NCI-H460 (cell line): ENCODE measurements around the gene MYL7. TPM values are rescaled to one million over a fixed set of nuclear protein-coding genes. Genes with fewer than 3 reads are reported as not detected.
"Not testable (repeated sequence)": the region's sequence is repeated elsewhere in the genome, so short reads cannot be mapped to it uniquely, and the experiment has no call there.

Experiments used
- DNase-seq: peaks from one replicate; pipeline ENCODE4 v3.0.0-alpha.2; 2016; ENCODE audit warnings: low read depth; ENCODE audit errors: extremely low read depth
- total RNA-seq: library from RNA; depleted of rRNA; stranded (reverse); fragments of >200 nt; shearing (Covaris generic); gene quantifications from 2 replicates; pipeline ENCODE4 v1.2.3, GENCODE V29; 2014

MYL7 gene
- total RNA-seq, 1 experiment from 2014 or later = not detected

DNA sequence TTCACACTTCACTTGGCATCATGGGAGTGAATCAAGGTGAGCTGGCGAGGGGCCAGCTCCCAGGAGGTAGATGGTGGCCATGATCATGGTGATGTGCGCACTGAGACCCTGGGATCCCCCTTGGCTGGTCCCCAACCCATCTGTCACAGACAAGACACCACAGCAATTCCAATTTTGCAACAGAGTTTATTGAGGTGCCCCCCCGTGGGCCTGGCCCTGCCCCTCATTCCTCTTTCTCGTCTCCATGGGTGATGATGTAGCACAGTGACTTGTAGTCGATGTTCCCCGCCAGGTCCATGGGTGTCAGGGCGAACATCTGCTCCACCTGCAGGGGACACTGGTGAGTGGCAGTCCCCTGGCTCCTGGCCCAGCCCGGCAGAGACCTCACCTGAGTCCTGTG, 2.4 kb downstream of the MYL7 start:
- no peak for DNase-seq

DNA sequence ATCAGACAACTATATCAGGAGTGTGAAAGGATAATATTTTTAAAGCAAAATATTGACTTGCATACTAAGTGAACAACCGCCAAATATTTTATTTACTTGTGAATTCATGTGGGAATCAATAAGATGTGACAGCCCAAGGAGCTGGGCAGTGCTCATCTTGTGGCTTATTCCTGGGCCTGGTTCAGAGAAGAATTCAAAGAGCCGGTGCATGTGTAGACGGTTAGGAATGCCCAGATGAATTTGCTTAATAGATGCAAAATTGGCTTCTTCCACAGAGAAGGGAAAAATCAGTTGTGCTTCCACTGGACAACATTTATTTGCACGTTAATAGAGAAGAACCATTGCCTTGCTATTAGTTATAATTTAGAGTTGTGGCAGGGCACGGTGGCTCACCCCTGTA, 4.4 kb downstream of the MYL7 start:
- no peak for DNase-seq

DNA sequence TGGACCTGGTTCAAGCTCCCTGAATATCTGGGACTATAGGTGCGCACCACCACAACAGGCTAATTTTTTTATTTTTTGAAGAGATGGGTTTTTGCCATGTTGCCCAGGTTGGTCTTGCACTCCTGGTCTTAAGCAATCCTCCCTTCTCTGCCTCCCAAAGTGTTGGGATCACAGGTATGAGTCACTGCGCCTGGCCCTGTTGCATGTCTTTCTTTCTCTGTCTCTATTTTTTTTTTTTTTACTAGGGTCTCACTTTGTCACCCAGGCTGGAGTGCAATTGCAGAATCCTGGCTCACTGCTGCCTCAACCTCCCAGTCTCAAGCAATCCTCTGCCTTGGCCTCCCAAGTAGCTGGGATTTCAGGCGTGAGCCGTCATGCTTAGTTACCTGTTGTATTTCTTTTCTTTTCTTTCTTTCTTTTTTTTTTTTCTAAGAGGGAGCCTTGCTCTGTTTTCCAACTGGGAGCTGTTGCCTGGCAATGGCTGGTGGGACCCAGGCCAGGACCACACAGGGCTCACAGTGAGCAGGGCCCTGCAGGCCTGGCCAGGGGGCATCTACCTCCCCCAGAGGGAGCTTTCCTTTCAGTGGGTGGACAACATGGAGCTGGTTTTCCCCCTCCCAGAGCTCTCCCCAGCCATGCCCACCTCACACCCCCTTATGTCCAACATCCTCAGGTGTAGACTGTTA, 6.0 kb downstream of the MYL7 start:
- DNase-seq = no peak

DNA sequence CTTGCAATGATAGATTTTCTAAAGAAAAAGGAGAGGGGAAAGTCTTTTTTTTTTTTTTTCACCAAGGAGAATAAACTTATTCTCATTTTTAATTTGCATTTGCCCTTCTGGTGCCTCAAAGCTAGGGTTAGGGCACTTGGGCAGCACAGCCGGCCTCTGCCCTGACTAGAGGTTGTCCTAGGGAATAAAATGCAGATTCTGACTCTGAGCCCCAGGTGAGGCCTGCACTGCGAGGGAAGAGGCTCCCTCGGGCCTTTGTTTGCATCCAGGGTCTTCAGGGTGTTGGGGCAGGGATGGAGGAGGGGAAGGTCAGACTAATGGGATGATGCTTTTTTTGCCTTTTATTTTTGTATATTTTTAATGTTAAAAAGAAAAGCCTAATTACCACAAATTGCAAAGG, 7.8 kb downstream of the MYL7 start:
- no peak for DNase-seq

DNA sequence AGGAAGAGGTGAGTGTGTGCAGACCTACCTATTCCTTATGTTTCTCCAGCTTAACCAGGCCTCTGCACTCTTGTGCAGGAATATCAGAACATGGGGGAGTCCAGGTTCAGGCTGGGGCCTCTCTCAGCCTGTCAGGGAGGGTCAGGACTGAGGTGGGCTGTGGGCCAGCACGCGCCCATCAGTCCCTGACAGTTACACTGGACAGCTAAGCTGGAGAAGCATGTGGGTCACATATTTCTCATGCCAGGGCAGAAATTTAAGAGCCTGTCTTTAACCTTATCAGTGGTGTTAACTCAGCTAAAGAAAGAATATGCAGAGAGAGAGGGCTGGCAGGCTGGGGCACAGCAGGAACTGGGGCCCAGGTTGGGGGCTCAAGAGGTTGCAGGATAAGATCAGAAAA, 9.1 kb downstream of the MYL7 start:
- no peak for DNase-seq

DNA sequence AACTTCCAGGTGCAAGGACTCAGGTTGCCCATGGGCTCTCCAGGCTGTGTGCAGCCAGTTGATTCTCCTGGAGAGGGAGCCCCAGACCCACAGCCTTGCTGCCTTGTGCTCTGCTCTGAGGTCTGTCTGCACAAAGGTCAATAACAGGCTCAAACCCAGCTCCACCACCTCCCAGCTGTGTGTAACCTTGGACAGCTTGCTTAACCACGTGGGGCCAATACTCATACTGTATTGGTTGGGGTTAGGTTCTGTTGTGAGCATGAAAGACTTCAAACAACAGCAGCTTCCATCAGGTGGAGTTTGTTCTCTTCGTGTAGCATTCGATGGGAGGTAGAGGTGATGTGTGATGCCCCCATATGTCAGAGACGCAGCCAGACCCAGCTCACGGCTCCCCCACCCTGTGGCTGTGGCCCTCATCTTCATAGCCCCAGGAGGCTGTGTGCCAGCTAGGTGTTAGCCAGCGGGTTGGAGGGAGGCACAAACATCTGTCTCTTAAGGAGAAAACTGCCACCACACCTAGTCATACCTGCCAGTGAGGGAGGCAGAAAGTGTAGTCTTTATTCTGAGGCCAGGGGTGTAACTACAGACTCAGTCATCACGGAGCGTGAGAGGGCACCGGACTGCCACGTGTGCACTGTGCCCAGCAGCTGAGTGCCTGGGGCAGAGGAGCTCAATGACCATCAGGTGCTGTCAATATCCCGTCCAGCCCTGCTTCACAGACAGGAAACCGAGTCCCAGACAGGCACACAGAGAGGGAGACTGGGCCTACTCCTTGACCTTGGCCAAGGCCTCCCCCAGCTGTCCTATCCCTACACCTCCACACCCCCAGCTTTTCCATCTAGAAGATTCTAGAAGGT, 9.7 kb downstream of the MYL7 start:
- DNase-seq = no peak

DNA sequence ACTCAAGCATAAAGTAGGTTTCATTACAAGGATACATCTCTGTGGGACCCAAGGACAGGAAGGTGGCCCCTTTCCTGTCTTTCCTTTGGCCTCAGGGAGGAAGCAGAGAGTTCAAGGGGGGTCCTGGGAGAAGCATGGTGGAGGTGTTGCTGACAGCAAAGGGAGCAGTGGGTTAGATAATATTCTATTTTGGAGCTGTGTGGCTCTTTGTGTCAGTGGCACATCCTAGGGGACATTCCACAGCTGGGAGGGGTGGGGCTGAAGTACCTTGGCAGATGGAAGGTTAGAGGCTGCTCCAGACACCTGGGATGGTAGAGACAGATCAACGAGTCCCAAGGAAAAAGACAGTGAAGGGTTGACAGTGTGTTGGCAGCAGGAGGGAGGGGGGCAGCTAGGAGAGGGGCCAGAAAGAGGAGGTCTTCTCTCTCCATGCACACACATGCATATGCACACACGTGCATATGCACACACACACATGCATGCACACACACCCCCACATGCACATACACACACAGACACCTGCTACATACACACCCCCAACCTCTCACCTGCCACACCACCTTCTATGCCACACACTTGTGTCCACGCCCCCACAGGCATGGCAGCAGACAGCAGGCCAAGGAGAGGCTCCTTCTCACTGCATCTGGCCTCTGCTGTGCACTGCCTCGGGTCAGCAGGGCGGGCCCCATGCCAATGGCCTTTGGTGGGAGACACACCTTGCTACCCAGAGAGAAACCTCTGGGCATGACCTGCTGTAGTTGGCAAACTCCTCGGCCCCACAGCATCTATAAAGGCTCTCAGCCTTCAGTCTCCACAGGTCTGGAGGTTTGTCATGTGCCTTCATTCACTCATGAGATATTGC, 12.2 kb downstream of the MYL7 start:
- DNase-seq = no peak

DNA sequence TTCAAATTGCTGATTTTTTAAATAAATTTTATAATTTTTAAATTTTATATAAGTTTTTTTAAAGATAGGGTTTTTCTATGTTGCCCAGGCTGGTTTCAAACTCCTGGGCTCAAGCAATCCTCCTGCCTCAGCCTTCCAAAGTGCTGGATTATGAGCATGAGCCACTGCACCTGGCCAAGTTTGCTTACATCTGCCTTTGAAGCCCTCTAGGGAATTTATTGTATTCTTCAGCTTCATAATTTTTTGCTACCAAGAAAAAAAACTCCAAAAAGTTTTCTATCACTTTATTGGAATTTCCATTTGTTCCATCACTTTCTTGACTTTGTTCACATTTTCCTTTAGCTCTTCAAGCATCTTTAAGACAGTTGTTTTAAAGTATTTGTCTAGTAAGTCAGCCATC, 14.0 kb downstream of the MYL7 start:
- no peak for DNase-seq

DNA sequence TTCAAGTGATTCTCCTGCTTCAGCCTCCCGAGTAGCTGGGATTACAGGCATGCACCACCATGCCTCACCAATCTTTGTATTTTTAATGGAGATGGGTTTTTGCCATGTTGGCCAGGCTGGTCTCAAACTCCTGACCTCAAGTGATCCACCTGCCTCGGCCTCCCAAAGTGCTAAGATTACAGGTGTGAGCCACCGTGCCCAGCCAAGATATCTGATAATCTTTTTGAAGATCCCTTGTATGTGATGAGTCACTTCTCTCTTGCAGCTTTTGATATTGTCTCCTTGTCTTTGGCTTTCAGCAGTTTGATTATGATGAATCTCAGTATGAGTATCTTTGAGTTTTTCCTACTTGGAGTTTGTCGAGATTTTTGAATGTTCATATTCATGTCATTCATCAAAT, 14.6 kb downstream of the MYL7 start:
- not testable (repeated sequence) for DNase-seq

DNA sequence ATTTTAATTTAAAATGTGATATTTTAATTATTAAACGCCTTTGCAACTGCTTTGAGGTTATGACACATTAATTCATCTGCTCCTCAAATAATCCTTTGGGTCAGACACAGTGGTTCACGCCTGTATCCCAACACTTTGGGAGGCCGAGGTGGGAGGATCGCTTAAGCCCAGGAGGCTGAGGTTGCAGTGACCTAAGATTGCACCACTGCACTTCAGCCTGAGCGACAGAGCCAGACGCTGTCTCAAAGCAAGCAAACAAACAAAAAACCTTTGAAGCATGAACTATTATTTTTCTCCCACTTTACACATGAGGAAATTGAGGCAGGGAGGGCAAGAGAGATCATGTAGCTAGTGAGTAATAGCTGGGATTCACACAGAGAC, 16.3 kb downstream of the MYL7 start:
- DNase-seq = no peak

DNA sequence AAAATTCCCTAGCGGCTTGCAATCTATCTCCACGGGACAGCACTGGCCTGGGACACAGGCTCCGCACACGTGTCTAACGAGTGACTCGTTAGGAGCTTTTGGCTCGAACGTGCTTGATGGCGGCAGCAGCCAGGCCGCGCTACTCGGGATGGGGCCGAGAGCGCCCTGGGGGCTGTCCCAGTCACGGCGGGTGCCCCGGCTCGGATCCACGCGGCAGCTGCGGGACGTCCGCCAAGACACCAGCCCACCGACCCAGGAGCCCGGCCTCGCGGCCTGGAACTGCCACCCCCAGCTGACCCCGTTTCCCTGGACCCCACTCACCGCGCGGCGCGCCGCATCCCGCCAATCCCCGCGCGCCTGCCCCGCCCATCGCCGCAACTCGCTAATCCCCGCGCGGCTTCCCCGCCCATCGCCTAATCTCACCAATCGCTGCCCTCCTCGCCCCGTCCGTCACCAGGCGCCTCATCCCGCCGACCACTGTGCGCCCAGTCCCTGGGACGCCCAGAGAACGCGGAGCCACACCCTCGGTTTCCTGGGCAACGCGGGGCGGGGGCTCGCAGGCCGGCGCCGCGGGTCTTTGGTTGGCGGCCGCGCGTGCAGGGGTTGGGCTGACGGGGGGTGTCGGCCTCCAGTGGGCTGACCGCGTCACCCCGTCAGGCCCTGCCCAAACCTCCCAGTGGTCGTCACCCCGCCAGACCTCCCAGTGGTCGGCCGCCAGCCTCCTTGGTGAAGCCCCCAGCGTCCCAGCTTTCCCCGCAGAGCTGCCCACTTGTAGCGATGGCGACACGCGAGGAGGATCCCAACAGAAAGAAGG, 17.7 kb downstream of the MYL7 start, which contains the start of gene POLD2:
TSS of gene POLD2 (minus strand) at position 359 of the 814 bp plus-strand sequence. CDS start 1,495 bp downstream, outside the sequence.
- DNase-seq = peak; percentile 95

DNA sequence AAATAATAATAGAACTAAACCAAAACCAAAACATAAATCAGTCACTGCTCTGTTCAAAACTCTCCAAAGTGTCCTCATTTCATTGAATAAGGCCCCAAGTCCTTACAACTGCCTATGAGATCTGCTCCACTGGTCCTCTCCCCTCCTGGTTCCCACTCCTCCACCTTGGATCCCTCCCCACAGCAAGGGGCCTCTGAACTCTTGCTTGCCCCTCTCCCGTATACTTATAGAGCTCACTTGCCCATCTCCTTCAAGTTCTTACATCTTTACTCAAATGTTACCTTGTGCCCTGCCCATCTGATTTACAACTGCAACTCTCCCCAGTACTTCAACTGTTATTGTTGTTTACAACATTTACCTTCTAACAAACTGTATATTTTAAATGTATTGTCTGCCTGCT, 18.6 kb downstream of the MYL7 start:
- no peak for DNase-seq

DNA sequence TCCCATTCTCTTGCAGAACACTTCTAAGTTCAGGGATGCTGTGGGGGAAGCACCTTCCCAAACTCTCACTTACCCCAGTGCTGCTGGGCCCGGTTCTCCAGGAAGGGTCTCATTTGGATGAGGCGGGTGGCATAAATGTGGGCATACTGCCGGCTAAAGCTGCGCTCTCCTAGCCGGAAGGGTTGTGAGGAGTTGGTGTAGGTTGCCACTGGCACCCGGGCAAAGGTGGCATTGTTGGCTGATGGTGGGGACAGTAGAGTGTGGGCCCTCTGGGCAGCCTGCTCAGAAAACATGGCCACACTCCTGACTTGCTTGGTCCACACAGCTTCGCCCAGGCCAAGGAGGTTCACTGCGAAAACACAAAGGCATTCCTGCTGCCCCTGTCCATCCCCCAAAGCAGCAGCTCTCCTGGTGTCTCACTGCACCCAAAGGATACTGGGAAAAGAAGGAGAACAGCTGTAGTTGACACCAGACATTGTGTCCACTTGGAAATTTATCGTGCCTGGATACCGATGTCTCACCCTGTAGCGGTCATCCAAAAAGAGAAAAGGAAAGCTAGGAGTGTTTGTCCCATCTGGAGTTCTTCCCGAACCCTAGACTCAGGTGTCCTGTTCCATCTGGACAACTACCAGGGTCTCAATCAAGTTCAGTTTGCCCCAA, 19.2 kb downstream of the MYL7 start:
- no peak for DNase-seq

DNA sequence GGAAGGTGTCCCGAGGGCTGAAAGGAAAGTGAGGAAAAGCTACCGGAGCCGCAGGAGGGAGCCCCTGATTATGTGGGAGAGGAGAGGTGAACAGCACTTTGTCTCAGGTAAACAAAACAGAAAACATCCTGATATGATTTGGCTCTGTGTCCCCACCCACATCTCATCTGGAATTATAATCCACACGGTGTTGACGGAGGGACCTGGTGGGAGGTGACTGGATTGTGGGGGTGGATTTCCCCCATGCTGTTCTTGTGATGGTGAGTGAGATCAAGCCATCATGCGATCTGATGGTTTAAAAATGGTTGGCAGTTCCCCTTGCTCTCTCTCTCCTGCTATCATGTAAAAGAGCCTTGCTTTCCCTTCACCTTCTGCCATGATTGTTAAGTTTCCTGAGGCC, 20.7 kb downstream of the MYL7 start:
- DNase-seq = no peak

DNA sequence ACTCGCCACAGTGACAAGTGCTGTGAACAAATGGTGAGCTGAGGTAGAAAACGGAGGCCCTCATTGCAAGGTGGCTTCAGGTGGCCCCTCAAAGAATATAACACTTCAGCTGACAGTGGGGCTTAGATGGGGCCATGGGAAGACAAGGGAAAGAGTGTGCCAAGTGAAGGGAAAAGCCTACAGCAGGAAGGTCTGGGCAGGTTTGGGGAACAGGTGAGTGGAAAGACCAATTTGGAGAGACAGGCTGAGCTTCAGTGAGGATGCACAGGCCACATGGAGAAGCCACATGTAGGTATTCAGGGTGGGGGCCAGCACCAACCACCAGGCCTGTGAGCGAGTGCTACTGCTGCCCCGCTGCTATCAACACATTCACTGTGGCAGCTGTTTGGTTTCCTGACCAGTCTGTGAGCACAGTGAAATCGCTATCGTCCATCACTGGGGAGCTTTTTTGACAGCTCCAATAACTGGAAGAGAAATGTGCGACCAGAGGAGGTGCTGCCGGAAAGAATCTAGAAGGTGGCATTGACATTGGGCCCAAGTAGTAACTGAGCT, 21.2 kb downstream of the MYL7 start:
- no peak for DNase-seq

DNA sequence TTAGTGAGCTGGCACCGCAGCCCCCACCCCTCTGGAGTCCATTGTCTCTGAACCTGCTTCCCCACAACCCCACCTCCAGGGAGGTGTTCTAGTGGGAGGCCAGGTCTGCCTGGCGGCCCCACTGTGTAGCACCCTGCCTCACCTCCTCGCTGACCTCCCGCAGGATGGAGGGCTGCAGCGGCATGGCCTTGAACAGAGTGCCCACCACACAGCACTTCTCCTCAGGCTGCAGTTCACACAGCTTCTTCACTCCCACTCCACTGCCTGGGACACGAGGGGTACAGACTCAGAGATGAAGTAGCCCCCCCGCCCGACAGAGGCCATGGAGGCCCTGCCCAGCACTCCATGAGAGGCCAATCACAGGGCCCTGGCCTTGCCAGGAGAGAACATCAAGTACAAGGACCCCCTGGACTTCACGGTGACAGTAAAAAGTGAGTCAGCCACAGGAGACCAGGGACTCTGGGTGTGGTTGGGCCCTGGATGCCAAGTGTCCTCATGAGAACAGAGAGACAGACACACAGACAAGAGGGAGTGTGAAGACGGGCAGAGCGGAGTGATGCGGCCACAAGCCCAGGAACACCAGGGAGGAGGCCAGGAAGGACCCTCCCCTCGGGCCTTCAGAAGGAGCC, 23.2 kb downstream of the MYL7 start:
- DNase-seq = no peak

DNA sequence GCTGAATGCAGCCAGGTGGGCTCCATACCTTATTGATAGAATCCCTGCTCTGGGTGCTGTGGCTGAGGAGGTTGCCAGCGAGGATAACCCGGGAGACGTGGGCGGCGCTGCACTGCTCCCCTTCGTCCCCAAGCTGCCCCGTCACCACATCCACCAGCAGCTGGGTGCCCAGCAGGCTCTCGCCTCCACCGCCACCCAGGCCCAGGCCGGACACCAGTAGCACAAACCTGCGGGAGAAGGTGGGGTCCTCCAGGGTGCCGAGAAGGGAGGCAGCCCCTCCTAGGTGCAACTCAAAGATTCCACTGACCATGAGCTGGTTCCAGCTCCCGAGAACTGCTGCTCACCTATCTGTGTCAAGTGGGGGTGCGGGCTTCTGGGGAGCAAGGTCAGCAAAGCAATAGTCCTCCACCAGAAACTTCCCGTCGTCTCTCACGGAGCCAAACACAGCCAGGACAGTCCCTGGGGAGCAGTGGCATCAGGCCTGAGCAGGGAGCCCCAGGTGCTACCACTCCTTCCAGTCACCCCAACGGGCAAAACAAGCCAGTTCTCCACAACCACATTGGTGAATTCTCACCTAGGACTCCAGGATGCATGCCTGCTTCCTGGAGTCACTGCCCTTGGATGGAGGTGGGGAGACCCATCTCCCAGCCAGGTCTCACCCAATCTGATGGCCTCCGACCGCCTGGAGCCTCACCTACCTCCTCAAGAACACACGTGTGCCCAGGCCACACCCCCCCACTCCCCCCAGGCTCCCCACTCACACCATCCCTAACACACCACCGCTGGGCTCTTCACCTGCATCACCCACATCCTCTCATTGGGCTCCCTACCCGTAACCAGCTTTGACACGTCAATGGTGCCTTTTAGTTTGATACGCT, 24.1 kb downstream of the MYL7 start:
- DNase-seq = no peak
